Activated CD8-positive, alpha-beta memory T cell treated with anti-CD3 and anti-CD28 coated beads for 4 hours (primary cell): Measurements from ENCODE around the gene ARHGAP6.

Experiments used
- DNase-seq, 2 donors: peaks; one replicate each; pipeline ENCODE4 v3.0.0-alpha.2; 2020; ENCODE audit warnings: low read depth in 2 of 2

Gene ARHGAP6

DNA sequence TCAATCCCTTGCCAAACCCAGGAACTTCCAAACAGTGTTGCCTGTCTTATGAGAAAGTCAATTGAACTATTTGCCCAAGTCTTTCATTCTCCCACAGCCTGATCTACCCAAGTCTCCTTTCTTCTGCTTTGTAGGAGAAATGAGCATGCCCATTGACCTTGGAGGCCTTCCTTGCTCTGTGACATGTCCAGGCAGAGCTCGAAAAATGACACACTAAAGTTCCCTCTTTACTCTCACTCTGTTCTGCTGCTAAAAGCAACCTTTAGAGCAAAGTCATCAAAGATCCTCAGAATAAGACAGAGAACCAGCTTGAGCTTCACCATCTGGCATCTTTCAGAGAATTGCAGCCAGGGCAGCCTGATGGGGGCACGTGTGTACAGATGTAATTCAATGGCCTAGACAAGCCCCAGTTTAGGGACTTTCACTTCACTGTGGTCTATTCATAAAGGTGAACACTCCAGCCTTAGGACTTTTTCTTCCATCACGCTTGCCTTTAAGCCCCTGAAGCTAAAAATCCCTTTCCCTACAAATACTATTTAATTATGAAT lies 236.1 kb downstream of the ARHGAP6 start:
- DNase-seq = no peak

DNA sequence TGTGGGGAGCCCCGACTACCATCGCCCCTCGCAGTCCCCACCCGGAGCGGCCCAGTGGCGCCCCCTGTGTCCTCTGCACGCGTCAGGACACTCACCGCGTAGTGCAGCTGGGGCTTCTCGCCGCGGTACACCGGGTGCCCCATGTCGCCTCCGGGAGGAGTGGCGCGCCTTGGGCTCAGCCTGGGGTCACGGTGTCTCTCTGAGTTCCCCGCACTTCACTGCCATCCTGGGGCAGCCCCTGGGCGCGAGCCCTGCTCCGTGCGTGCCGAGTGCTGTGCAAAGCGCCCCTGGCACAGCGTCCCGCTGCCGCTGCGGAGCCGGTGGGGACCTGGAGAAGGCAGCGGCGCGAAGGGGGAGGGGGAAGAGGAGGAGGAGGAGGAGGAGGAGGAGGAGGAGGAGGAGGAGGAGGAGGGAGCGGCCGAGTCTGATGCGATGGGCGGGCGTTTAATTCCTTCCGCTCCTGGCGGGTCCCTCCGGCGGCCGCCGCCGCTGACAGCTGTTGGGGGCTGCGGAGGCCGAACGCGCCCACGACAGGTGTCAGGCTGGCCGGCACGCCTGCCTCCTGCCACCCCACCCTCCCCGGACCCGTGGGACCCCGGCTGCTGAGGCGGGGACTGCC lies 238.2 kb downstream of the ARHGAP6 start:
- no peak for DNase-seq

DNA sequence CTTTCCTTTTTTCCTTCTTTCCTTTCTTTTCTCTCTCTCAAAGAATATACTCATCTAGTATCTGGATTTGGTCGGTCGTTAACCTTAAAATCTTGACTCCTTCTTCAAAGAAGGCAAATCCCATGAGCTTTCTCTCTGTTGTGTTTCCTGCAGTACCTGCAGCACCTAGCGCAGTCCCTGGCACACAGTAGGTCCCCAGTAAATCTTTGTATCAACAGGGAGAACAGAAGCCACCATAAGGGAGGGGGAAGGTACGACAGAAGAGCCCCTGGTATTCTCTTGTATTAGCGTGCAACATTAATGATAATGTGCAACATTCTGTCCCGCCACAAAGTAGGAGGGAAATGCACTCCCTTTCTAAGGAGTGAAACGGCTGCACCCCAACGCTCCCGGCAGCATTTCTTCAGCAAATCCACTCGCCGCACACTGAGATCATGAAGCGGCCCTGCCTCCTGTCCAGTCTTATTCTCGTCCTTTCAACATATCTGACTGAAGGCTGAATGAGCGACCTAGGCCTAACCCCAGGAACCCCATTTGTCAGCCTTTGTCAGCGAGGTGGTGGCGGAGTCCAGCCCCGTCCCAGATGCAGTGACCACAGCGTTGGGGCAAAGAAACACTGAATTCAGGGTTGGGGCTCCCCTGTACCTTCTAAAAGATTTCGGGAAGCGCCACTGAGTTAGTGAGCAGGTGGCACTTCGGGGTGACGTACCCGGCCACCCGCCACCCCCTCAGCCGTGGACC lies 238.8 kb downstream of the ARHGAP6 start:
- DNase-seq = no peak

DNA sequence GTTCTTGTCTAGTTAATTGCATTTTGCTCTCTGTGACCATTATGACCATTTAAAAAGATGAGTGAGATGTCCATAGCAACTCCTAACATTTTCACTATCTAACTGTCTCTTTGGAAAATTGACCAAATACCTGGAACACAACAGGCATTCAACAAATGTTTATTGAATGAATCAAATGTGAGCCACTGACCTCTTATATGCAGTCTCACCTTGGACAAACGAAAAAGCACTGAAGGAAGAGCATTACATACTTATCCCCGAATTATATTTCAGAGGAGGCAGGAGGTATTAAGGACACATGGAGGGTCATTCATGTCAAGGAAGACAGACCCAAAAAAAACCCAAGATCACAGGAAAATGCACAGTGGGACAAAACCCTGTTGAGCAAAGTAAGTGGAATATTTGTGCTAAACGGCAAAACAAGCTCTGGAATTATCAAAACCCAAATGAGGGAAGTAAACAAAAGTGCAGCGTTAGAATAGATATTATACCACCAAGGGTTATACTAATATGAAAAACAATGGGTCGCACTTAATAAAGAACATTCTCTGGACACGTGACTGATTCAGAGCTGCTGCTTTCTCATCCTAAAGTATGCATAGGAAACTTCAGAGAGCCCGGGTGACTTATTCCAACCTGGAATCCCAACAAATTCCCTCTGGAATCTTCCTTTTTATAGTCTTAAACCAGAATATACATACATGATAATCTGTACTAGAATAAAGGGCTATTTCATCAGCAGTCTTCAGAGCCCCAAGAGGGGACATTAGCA lies 240.6 kb downstream of the ARHGAP6 start:
- no peak for DNase-seq

GRCh38 chrX:11423949-11424348 lies 241.8 kb downstream of the ARHGAP6 start:
- DNase-seq = no peak

- DNase-seq = no peak
These were observed 242.3 kb downstream of the ARHGAP6 start for GRCh38 chrX:11423362-11423818.

DNA sequence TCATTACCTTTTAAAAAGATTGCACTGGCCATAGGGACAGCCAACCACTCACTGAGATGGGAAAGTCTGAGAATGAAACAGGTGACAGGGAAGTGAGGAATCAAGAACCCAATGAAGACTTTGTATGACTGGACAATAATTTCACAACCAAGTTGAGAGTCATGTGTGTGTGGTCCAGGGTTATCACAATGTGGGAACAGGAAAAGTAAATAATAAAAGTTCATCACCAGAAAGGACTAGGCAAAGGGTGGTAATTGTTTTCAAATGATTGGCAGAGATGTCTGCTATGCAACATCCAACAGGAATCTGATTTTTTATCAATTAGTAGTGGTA lies 243.2 kb downstream of the ARHGAP6 start:
- no peak for DNase-seq

GRCh38 chrX:11421805-11422524 lies 243.8 kb downstream of the ARHGAP6 start:
- DNase-seq = no peak

GRCh38 chrX:11420851-11421250 lies 244.9 kb downstream of the ARHGAP6 start:
- DNase-seq = no peak

DNA sequence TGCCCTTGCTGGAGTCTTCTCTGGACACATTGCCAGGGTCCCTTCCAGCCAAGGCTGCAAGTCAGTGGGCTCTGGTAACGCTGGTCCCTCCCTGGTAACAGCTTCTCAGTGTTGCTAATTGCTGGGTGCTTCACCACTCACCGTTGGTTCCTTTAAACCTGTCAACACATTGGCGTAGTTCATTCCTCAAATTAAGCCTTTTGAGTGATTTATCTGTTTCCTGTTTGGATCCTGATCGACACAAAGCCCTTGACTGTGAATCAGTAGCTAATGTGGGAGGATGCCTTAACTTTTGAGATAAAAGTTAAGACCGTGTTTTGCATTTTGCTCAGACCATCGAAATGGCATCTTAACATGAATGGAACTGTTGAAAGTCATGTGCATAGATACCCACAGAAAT lies 246.6 kb downstream of the ARHGAP6 start:
- no peak for DNase-seq

DNA sequence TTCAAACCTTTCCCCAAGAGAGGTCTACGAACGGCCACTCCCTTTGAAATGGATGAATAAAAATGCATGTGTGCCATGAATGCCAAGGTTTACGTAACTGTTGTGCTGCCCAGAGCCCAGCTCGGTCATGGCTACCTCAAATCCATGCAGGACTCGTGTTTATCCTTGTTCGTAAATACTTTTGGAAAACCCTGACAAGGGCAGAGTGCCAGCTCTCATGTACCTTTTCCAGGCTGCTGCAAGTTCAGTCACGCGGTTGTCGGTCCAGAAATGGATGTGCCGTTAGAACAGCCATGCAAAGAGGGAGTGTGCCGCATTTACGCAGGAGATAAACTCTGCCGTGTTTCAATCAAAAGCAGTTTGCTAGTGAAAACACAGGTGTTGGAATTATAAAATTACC lies 249.1 kb downstream of the ARHGAP6 start:
- DNase-seq = no peak

DNA sequence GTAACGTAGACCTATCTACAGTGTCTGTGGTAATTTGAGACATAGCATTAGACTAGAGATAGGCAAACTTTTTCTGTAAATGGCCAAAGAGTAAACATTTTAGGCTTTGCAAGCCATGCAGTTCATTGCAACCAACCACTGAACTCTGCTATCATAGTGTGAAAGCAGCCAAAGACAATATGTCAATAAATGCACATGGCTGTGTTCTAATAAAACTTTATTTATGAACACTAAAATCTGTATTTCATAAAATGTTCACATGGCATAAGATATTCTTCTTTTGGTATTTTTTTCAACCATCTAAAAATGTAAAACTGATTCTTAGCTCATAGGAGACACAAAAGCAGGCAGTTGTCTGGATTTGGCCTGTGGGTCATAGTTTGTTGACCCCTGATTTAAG lies 251.6 kb downstream of the ARHGAP6 start:
- no peak for DNase-seq

DNA sequence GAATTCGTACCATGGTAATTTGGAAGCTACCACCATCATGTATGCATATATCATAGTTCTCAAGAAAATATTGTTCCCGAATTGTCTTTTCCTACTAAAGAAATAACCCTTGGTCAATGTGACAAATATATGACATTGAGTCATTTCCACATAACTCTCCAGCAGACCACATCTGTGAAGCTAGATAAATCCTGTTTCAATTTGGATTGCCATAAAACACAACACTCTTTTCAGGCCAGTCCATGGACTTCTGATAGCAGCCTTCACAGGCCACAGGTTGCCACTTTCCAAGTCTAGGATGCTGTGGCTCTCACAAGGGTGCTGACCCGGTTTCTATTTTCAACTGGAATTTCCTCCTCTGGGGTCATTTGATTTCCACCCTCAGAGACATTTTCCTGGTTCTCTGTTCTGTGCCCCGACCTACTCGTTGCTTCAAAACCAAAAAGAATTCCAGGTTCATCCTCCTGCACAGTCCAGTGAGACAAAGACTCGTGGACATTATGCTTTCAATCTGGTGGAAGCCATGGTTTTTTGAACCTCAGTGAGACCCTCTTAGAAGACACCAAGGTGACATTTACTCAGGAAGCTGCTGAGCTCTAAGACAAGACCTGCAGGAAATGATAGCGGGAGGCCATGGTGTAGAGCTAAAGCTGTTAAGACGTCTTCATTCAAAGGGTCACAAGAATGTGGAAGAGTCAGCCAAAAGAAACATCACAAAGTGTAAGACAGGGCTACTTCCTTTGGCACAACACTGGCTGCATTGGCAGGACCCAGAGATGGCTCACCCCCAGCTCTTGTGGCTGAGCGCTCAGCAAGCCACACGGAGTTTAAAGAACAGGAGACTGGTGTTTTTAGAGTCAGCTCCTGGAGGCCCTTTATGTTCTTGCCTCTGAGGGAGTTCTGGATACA lies 252.8 kb downstream of the ARHGAP6 start:
- DNase-seq = no peak

- DNase-seq = no peak
These were observed 255.8 kb downstream of the ARHGAP6 start for GRCh38 chrX:11409957-11410356.

- no peak for DNase-seq
These were observed 256.9 kb downstream of the ARHGAP6 start for GRCh38 chrX:11408783-11409182.

GRCh38 chrX:11408109-11408405 lies 257.7 kb downstream of the ARHGAP6 start:
- DNase-seq = no peak

GRCh38 chrX:11407331-11408108 lies 258.2 kb downstream of the ARHGAP6 start:
- no peak for DNase-seq

DNA sequence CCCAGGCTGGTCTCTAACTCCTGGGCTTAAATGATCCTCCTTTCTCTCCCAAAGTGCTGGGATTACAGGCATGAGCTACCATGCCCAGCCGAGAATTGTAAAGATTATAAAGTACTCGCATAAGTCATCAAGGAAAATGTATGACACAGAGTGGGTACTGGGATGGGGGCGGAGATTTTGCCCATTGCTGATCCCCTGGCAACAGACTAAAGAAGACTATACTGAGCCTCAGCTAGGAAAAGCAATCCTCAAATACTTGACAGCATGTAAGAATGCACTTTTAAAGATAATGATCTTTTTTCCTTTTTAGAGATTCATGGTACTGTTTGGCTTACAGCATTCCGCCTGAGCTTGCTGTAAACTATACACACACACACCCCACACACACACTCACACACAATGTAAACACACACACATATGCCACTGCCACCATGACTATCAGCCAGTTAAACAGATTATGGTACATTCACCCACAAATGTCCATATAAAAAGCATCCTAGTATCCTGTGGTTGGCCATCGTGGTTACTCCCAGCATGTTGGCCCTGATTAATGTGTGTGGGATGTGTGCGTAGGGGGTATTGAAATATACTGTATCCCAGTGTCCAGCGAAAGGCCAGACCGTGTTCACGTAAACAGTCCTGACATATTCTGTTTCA lies 259.5 kb downstream of the ARHGAP6 start:
- DNase-seq = no peak

GRCh38 chrX:11403631-11404030 lies 262.1 kb downstream of the ARHGAP6 start:
- DNase-seq = no peak

DNA sequence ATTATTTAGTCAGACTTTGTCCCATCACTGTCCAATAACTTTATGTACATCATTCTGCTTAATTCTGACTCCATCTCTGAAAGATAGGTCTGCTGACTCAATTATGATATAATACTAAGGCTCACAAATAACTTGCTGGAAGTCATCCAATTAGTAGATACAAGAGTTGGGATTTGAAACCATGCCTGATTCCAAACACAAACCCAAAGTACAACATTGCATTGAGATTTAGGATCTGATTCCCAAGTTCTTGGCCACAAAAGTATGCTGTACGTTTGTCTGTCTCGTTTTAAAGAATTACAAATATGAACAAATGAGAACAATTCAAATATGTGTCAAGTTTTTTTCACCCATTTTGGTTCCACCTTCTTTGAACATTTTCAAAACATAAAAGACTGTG lies 263.8 kb downstream of the ARHGAP6 start:
- no peak for DNase-seq
